Keratinocyte (primary cell): ENCODE measurements around the gene PDK2. TPM values are rescaled to one million over a fixed set of nuclear protein-coding genes. Genes with fewer than 3 reads are reported as not detected.

Source experiments
- DNase-seq: peaks from one replicate; pipeline ENCODE4 v3.0.0-alpha.2; 2011; ENCODE audit warnings: low read depth, missing footprints, low spot score
- FAIRE-seq: peaks from 2 replicates; lab custom pipeline; 2011; peaks lifted over from hg19 to GRCh38; lab: Jason Lieb, UNC
- H2AFZ ChIP-seq: 2 replicates; pipeline ENCODE4 v1.6.0; 2012; ENCODE audit warnings: low read length, control low read depth, inconsistent platforms; ENCODE audit not compliant: control insufficient read depth
- H3K27ac ChIP-seq: 2 replicates; pipeline ENCODE4 v1.5.1; 2011; ENCODE audit warnings: low read length; ENCODE audit not compliant: control insufficient read depth, insufficient read depth
- H3K27me3 ChIP-seq: 3 replicates; pipeline ENCODE4 v1.6.0; 2011; ENCODE audit warnings: low read length; ENCODE audit not compliant: control insufficient read depth, insufficient read depth; ENCODE audit errors: extremely low read depth
- H3K36me3 ChIP-seq, 2 experiments: 2 replicates in 1 of 2; 3 replicates in 1 of 2; pipeline ENCODE4 v1.5.1; 2011; ENCODE audit warnings: low read length in 2 of 2, mild to moderate bottlenecking in 1 of 2; ENCODE audit not compliant: control insufficient read depth in 2 of 2, insufficient read depth in 2 of 2; ENCODE audit errors: extremely low read depth in 1 of 2
- H3K4me1 ChIP-seq: 3 replicates; pipeline ENCODE4 v1.5.1; 2011; ENCODE audit warnings: low read length; ENCODE audit not compliant: control insufficient read depth, insufficient read depth; ENCODE audit errors: extremely low read depth
- H3K4me2 ChIP-seq: 3 replicates; pipeline ENCODE4 v1.6.0; 2011; ENCODE audit warnings: low read depth, low read length; ENCODE audit not compliant: control insufficient read depth, insufficient read depth; ENCODE audit errors: extremely low read depth
- H3K4me3 ChIP-seq, 3 experiments: fragments of 200-600 bp in 1 of 3; sonication (generic) in 1 of 3; 2 replicates in 2 of 3; 3 replicates in 1 of 3; pipeline ENCODE4 v1.5.1; 2011 to 2016; ENCODE audit warnings: low read length in 3 of 3, mild to moderate bottlenecking in 3 of 3, control low read depth in 2 of 3, inconsistent platforms in 1 of 3, low read depth in 1 of 3, mixed read lengths in 1 of 3, mixed run types in 1 of 3, moderate library complexity in 1 of 3; ENCODE audit not compliant: control insufficient read depth in 2 of 3, insufficient read depth in 2 of 3; ENCODE audit errors: extremely low read depth in 1 of 3
- H3K79me2 ChIP-seq: 2 replicates; pipeline ENCODE4 v1.6.0; 2012; ENCODE audit warnings: low read length; ENCODE audit not compliant: control insufficient read depth, insufficient read depth
- H3K9ac ChIP-seq: 3 replicates; pipeline ENCODE4 v1.6.0; 2011; ENCODE audit warnings: low read length; ENCODE audit not compliant: control insufficient read depth, insufficient read depth; ENCODE audit errors: extremely low read depth
- H3K9me1 ChIP-seq: 3 replicates; pipeline ENCODE4 v1.6.0; 2011; ENCODE audit warnings: low read length; ENCODE audit not compliant: control insufficient read depth, insufficient read depth; ENCODE audit errors: extremely low read depth
- H3K9me3 ChIP-seq: 2 replicates; pipeline ENCODE4 v1.5.1; 2012; ENCODE audit warnings: low read depth, low read length; ENCODE audit not compliant: control insufficient read depth
- H4K20me1 ChIP-seq: 3 replicates; pipeline ENCODE4 v1.6.0; 2011; ENCODE audit warnings: low read length; ENCODE audit not compliant: control insufficient read depth, insufficient read depth; ENCODE audit errors: extremely low read depth
- EZH2 ChIP-seq: IDR thresholded peaks from one replicate; pipeline ENCODE4 v1.6.1; 2012; ENCODE audit warnings: inconsistent platforms, mild to moderate bottlenecking, low read length, moderate library complexity
- dilution Hi-C: fragments of 300-500 bp; cut with MboI; formaldehyde crosslinking; loops from one replicate; pipeline ENCODE4 v1.7.0; 2020; ENCODE audit warnings: low sequenced_read_pairs; ENCODE audit not compliant: extremely low pct_ligation_motif_present
- polyA plus RNA-seq, 5 experiments: library from polyadenylated mRNA; depleted of rRNA in 3 of 5; stranded (reverse) in 3 of 5; stranded (forward) in 1 of 5; unstranded in 1 of 5; fragments of >200 nt; gene quantifications; 1 replicate in 1 of 5; 2 replicates in 3 of 5; 3 replicates in 1 of 5; pipeline versions ENCODE4 v1.2.1 to v1.2.3, GENCODE V29; 2011 to 2012; ENCODE audit warnings: missing spikeins in 2 of 5, low read depth in 1 of 5, low replicate concordance in 1 of 5
- TF ChIP-seq, protein P1 (sequence below), 3 experiments: IDR thresholded peaks in 1 of 3; conservative IDR thresholded peaks in 1 of 3; optimal IDR thresholded peaks in 1 of 3; 2 replicates in 2 of 3; 3 replicates in 1 of 3; pipeline versions ENCODE3 to v1.5.1; 2011; ENCODE audit warnings: low read length in 3 of 3, mild to moderate bottlenecking in 3 of 3, moderate library complexity in 2 of 3, control low read depth in 1 of 3, inconsistent platforms in 1 of 3; ENCODE audit not compliant: insufficient read depth in 2 of 3; ENCODE audit errors: extremely low read depth in 1 of 3

The PDK2 gene
- polyA plus RNA-seq, 1 donor (not counting 4 experiments of a cell fraction or from before 2014, with no cell fraction given): 7.5 TPM

- TF ChIP-seq EZH2: no peak
- H2AFZ ChIP-seq: no peak overlapping the region
- no peaks in the 10 kb centered on the region for H3K27me3 ChIP-seq
- H3K9me1 ChIP-seq: no peaks in the 10 kb centered on the region
- no peak overlapping the region for H3K9ac ChIP-seq
- H4K20me1 ChIP-seq: no peaks in the 10 kb centered on the region
- DNase-seq (no peak), FAIRE-seq (no peak)
- no peaks in the 10 kb centered on the region for H3K36me3 ChIP-seq
- no peak overlapping the region for H3K27ac ChIP-seq
- H3K4me2 ChIP-seq: no peak overlapping the region
- no peak overlapping the region for H3K4me3 ChIP-seq
- H3K9me3 ChIP-seq: no peaks in the 10 kb centered on the region
- peaks cover 9% of the 10 kb centered on the region for H3K79me2 ChIP-seq
- H3K4me1 ChIP-seq: peaks cover 30% of the 10 kb centered on the region
- dilution Hi-C loops: no loop called here
Measured at GRCh38 chr17:50154604-50155003, 59.5 kb downstream of the PDK2 start.

DNA sequence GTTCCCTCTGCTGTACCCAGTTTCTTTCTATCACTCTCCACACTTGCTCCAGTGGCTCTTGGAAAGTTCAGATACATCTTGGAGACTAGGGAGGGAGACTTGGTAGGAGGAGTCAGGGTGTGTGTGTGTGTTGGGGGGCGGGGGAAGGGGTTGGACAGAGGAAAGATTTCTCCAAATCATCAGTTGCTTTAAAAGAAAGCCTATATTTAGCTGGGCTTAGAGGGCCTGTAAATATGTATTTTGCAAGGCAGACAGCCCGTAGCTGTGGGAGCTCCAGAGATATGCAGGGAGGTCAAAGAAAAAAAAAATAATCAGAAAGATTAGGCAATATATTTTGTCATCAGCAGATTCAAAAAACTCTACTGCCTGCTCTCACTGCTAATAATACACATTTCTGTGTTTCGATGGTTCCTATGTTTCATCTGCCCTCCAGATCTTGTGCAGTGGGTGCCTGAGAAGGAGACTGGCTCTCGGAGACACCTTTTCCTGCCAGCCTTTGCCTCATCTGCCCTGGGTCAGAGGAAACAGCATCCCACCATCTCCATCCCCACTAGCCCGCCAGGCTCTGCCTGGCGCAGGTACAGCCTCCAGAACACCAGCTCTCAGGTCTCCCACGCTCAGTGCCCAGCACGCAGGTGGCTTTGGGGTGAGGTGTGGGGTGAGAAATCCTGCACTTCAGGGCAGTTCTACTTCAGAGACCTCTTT is 60.1 kb downstream of the PDK2 start:
- no peaks in the 10 kb centered on the region for H3K9me1 ChIP-seq
- DNase-seq (no peak), FAIRE-seq (no peak)
- peaks cover 2% of the 10 kb centered on the region for H3K79me2 ChIP-seq
- H3K4me1 ChIP-seq: peaks cover 30% of the 10 kb centered on the region
- H3K9ac ChIP-seq: no peak overlapping the region
- H3K4me2 ChIP-seq: no peak overlapping the region
- H4K20me1 ChIP-seq: no peaks in the 10 kb centered on the region
- no peak overlapping the region for H3K27ac ChIP-seq
- H2AFZ ChIP-seq: no peak overlapping the region
- H3K27me3 ChIP-seq: no peaks in the 10 kb centered on the region
- H3K9me3 ChIP-seq: no peaks in the 10 kb centered on the region
- no peaks in the 10 kb centered on the region for H3K36me3 ChIP-seq
- TF ChIP-seq, protein P1, sequence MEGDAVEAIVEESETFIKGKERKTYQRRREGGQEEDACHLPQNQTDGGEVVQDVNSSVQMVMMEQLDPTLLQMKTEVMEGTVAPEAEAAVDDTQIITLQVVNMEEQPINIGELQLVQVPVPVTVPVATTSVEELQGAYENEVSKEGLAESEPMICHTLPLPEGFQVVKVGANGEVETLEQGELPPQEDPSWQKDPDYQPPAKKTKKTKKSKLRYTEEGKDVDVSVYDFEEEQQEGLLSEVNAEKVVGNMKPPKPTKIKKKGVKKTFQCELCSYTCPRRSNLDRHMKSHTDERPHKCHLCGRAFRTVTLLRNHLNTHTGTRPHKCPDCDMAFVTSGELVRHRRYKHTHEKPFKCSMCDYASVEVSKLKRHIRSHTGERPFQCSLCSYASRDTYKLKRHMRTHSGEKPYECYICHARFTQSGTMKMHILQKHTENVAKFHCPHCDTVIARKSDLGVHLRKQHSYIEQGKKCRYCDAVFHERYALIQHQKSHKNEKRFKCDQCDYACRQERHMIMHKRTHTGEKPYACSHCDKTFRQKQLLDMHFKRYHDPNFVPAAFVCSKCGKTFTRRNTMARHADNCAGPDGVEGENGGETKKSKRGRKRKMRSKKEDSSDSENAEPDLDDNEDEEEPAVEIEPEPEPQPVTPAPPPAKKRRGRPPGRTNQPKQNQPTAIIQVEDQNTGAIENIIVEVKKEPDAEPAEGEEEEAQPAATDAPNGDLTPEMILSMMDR (optimal IDR thresholded peaks at IDR 0.05 in 1 of 3, IDR thresholded peaks at IDR 0.05 in 1 of 3, conservative IDR thresholded peaks at IDR 0.05 in 1 of 3; ENCODE audit: extremely low read depth in 1 of 3, insufficient read depth in 2 of 3, low read length in 3 of 3): no peak
- no peak for TF ChIP-seq EZH2
- H3K4me3 ChIP-seq: no peak overlapping the region
- dilution Hi-C loops: no loop called here

DNA sequence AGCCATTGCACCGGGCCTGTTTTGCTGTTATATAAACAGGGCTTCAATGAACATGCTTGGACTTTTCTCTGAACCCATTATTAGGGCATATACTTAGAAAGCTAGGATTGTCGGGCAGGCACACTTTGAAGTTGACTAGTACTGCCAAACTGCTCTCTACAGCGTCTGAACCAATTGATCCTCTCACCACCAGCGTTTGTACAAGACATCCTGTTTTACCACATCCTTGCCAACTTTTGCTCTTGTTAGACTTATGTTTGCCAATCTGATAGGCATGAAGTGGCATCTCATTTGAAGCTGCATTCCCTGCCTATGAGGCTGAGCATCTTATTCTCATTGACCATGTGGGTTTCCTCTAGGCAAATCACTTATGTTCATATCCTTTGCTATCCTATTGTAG is 62.7 kb downstream of the PDK2 start:
- no peak overlapping the region for H3K4me3 ChIP-seq
- no peak overlapping the region for H3K27ac ChIP-seq
- DNase-seq (no peak), FAIRE-seq (no peak)
- H4K20me1 ChIP-seq: no peaks in the 10 kb centered on the region
- H3K4me2 ChIP-seq: no peak overlapping the region
- H2AFZ ChIP-seq: no peak overlapping the region
- no peaks in the 10 kb centered on the region for H3K36me3 ChIP-seq
- H3K9ac ChIP-seq: no peak overlapping the region
- H3K4me1 ChIP-seq: peaks cover 25% of the 10 kb centered on the region
- H3K9me1 ChIP-seq: no peaks in the 10 kb centered on the region
- TF ChIP-seq EZH2: no peak
- TF ChIP-seq, protein P1 (optimal IDR thresholded peaks at IDR 0.05 in 1 of 3, IDR thresholded peaks at IDR 0.05 in 1 of 3, conservative IDR thresholded peaks at IDR 0.05 in 1 of 3; ENCODE audit: extremely low read depth in 1 of 3, insufficient read depth in 2 of 3, low read length in 3 of 3): no peak
- H3K9me3 ChIP-seq: no peaks in the 10 kb centered on the region
- no peaks in the 10 kb centered on the region for H3K27me3 ChIP-seq
- dilution Hi-C loops: no loop called here
- H3K79me2 ChIP-seq: no peaks in the 10 kb centered on the region
